WTC11 (cell line): ENCODE results near the gene SLC25A53.

ENCODE experiments used
- ZNF121 ChIP-seq: sonication (generic); formaldehyde crosslinking; IDR thresholded peaks from 2 replicates; pipeline ENCODE4 v1.8.0; 2023; ENCODE audit warnings: missing genetic modification reagents
- ZNF416 ChIP-seq: fragments of 250-450 bp; sonication (Bioruptor Pico); IDR thresholded peaks from 2 replicates; pipeline ENCODE4 v1.9.0; 2021; ENCODE audit warnings: mild to moderate bottlenecking, inconsistent platforms
- TF ChIP-seq, protein P1 (sequence below): fragments of 200-600 bp; IDR thresholded peaks from 2 replicates; pipeline ENCODE4 v1.8.0; 2022; ENCODE audit warnings: antibody characterized with exemption

DNA sequence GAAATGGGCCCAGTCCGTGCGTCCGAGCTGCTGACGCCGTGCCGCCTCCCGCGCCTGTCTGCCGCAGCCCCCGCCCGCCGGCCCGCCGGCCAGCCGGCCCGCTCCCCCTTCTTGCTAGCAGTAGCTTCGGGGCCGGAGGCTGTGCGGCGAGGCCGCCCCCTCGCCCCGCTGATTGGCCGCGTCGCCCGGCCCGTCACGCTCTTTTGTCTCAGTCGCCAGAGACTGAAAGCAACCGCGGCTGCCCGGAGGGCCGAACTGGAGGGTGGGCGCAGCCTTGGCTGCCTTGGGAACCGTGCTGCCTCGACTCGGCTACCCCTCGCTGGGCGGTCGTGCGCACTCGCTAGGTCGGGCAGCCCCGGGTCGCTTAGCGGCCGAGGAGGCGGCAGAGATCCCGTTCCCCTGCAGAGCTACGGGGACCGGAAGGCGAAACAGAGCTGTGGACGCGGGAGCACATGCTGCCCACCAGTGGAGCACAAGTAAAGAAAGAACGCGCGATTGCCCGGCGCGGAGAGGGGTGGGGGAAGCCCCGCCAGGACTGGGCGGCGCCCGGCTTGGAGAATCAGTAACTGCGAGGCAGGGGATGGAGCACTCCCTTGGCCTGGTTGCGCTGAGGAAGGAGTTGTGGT is 44.4 kb downstream of the SLC25A53 start, which contains the start of gene ZCCHC18:
- TF ChIP-seq, protein P1, sequence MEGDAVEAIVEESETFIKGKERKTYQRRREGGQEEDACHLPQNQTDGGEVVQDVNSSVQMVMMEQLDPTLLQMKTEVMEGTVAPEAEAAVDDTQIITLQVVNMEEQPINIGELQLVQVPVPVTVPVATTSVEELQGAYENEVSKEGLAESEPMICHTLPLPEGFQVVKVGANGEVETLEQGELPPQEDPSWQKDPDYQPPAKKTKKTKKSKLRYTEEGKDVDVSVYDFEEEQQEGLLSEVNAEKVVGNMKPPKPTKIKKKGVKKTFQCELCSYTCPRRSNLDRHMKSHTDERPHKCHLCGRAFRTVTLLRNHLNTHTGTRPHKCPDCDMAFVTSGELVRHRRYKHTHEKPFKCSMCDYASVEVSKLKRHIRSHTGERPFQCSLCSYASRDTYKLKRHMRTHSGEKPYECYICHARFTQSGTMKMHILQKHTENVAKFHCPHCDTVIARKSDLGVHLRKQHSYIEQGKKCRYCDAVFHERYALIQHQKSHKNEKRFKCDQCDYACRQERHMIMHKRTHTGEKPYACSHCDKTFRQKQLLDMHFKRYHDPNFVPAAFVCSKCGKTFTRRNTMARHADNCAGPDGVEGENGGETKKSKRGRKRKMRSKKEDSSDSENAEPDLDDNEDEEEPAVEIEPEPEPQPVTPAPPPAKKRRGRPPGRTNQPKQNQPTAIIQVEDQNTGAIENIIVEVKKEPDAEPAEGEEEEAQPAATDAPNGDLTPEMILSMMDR = no peak
- TF ChIP-seq ZNF121 (CRISPR knock-in tag) (no peak), ZNF416 (CRISPR knock-in tag) (no peak)
